Breast epithelium (tissue), 4 donors: Measurements from ENCODE around the gene SFXN1. TPM values are rescaled to one million over a fixed set of nuclear protein-coding genes. Genes with fewer than 3 reads are reported as not detected.

Source experiments
- DNase-seq, 2 donors: peaks; one replicate each; pipeline ENCODE4 v3.0.0-alpha.2; 2019; ENCODE audit warnings: low spot score in 2 of 2
- H3K27ac ChIP-seq, 2 donors: fragments of 200-600 bp; sonication (generic) in 1 of 2; one replicate each; pipeline ENCODE4 v1.5.1; 2016 to 2019; ENCODE audit warnings: mild to moderate bottlenecking in 1 of 2
- H3K27me3 ChIP-seq, 2 donors: fragments of 200-600 bp; sonication (generic) in 1 of 2; one replicate each; pipeline versions ENCODE4 v1.5.1 to v1.6.0; 2017 to 2019; ENCODE audit warnings: control low read depth in 1 of 2, mild to moderate bottlenecking in 1 of 2
- H3K36me3 ChIP-seq: fragments of 200-600 bp; one replicate; pipeline ENCODE4 v1.5.1; 2019
- H3K4me1 ChIP-seq, 2 donors: fragments of 200-600 bp; sonication (generic); one replicate each; pipeline ENCODE4 v1.5.1; 2016 to 2019; ENCODE audit warnings: control low read depth in 1 of 2
- H3K4me3 ChIP-seq, 3 donors: fragments of 200-600 bp; sonication (generic); 1 replicate in 2 of 3; 2 replicates in 1 of 3; pipeline ENCODE4 v1.5.1; 2016 to 2019; ENCODE audit warnings: mild to moderate bottlenecking in 3 of 3, moderate library complexity in 2 of 3
- H3K9me3 ChIP-seq, 2 donors: fragments of 200-600 bp; sonication (generic) in 1 of 2; one replicate each; pipeline ENCODE4 v1.5.1; 2016 to 2019; ENCODE audit warnings: control low read depth in 1 of 2
- POLR2A ChIP-seq: fragments of 450-650 bp; IDR thresholded peaks from one replicate; pipeline ENCODE4 v1.6.1; 2016; ENCODE audit warnings: antibody characterized with exemption, mild to moderate bottlenecking, moderate library complexity
- POLR2AphosphoS5 ChIP-seq, 3 donors: sonication (generic); formaldehyde crosslinking; IDR thresholded peaks; one replicate each; pipeline ENCODE4 v1.6.1; 2017; ENCODE audit warnings: antibody characterized with exemption in 3 of 3
- intact Hi-C: fragments of 100-400 bp; cut with DNase I; formaldehyde crosslinking; loops from one replicate; pipeline ENCODE4 v1.15.1; 2023; ENCODE audit warnings: low total_unique reads
- total RNA-seq, 3 donors: library from RNA; depleted of rRNA; stranded (reverse); fragments of >200 nt; gene quantifications; one replicate each; pipeline ENCODE4 v1.1.0, GENCODE V29; 2016
- TF ChIP-seq, protein P1 (sequence below), 3 donors: fragments of 450-650 bp; IDR thresholded peaks; one replicate each; pipeline ENCODE4 v1.5.1; 2016 to 2017; ENCODE audit warnings: antibody characterized with exemption in 3 of 3, mild to moderate bottlenecking in 3 of 3, moderate library complexity in 3 of 3

The SFXN1 gene
- total RNA-seq, 3 donors from 2014 or later = 16.6 to 30.5 (median 20.9) TPM

DNA sequence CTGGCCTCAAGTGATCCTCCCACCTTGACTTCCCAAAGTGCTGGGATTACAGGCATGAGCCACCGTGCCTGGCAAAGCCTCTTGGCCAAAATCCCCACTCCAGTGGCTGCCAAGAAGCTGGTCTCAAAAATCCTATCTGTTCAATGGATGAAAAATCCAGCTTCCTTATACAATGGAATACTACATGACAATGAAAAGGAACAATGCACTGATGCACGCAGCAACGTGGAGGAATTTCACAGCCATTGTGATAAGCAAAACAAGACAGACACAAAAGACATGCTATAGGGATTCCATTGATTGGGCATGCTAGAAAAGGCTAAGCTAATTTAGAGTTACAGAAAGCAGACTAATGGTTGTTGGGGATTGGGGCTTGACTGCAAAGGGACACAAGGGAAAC, 13.1 kb upstream of the SFXN1 start:
- Histone ChIP-seq H3K4me3 (no peak overlapping the region), H3K27ac (no peak overlapping the region), H3K9me3 (no peaks in the 10 kb centered on the region), H3K36me3 (no peaks in the 10 kb centered on the region), H3K27me3 (no peaks in the 10 kb centered on the region), H3K4me1 (peaks cover 0 to 6% of the 10 kb centered on the region in 2 donors)
- intact Hi-C loops = no loop called here
- TF ChIP-seq POLR2AphosphoS5 (IDR thresholded peaks at IDR 0.05) = no peak
- TF ChIP-seq, protein P1, sequence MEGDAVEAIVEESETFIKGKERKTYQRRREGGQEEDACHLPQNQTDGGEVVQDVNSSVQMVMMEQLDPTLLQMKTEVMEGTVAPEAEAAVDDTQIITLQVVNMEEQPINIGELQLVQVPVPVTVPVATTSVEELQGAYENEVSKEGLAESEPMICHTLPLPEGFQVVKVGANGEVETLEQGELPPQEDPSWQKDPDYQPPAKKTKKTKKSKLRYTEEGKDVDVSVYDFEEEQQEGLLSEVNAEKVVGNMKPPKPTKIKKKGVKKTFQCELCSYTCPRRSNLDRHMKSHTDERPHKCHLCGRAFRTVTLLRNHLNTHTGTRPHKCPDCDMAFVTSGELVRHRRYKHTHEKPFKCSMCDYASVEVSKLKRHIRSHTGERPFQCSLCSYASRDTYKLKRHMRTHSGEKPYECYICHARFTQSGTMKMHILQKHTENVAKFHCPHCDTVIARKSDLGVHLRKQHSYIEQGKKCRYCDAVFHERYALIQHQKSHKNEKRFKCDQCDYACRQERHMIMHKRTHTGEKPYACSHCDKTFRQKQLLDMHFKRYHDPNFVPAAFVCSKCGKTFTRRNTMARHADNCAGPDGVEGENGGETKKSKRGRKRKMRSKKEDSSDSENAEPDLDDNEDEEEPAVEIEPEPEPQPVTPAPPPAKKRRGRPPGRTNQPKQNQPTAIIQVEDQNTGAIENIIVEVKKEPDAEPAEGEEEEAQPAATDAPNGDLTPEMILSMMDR (IDR thresholded peaks at IDR 0.05) = no peak
- no peak for TF ChIP-seq POLR2A
- no peak for DNase-seq

DNA sequence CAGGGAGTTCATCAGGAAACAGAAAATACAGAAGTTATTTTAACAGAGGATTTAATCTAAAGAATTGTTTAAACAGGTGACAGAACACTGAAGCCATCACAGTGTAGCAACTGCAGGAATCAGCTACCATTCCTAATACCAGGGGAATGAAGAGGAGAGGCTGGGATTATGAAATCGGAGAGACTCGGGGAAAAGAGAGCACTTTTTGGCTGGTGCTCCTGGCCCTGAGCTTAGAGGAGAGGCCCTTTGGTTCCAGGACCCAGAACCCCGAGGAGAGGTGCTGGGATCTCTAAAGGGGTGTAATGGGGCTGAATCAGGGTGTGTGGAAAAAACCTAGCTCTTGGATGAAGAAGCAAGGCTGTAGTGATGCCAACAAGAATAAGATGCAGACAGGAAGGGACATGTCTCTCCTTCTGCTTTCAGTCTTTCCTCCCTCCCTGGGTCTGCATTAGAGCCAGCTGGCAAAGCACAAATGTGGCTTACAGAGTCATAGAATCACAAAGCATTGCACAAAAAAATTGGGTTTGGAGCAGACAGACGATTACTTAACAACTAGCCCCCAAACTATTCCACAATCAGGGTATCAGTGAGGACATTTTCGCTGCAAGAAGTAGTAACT, 11.6 kb upstream of the SFXN1 start:
- TF ChIP-seq POLR2A = no peak
- peak in 1 of 3 donors; percentile 20 for TF ChIP-seq POLR2AphosphoS5 (IDR thresholded peaks at IDR 0.05)
- TF ChIP-seq, protein P1 (IDR thresholded peaks at IDR 0.05) = no peak
- H3K4me3 ChIP-seq = peak overlapping the region in 1 of 3 donors; percentile 7
- no peaks in the 10 kb centered on the region for H3K36me3 ChIP-seq
- intact Hi-C loops = no loop called here
- H3K27me3 ChIP-seq = no peaks in the 10 kb centered on the region
- H3K27ac ChIP-seq = peak overlapping the region in 1 of 2 donors; percentile 61
- H3K9me3 ChIP-seq = no peaks in the 10 kb centered on the region
- DNase-seq = peak in 1 of 2 donors; percentile 73
- peaks cover 0 to 6% of the 10 kb centered on the region in 2 donors for H3K4me1 ChIP-seq

DNA sequence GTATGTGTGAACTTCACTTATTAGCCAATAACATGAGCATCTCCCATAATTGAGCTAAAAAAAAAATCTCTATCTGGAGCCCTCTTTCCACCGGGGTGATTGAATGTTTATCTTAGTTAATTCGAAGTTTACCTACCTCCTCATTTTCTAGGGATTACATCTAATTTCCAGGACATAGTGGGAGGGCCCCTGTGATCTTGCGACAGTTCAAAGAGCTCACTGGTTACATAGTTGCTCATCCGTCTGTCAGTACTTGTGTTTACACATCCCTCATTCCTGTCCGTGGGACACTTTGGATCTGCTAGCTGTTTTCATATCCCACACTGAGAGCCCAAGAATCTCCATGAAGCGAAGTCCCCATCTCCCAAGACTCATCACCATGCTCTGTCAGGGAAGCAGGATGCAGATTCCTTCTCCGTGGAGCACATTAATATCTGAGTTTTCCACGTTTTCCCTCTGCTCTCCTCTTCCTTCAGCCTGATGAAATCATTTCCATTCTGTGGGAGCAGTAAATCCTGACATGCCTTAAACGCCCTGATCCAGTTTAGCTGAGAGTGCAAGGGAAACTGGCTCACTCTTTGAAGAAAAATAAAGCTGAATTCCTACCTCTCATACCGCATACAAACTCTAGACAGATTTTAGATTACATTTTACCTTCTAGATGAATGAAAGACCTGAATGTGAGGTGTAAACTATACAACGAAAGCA, 10.2 kb upstream of the SFXN1 start:
- Histone ChIP-seq H3K4me3 (no peak overlapping the region), H3K27ac (no peak overlapping the region), H3K36me3 (no peaks in the 10 kb centered on the region), H3K4me1 (peaks cover 0 to 6% of the 10 kb centered on the region in 2 donors), H3K27me3 (no peaks in the 10 kb centered on the region), H3K9me3 (no peaks in the 10 kb centered on the region)
- TF ChIP-seq, protein P1 (IDR thresholded peaks at IDR 0.05) = no peak
- TF ChIP-seq POLR2AphosphoS5 (IDR thresholded peaks at IDR 0.05) (no peak), POLR2A (no peak)
- DNase-seq = no peak
- intact Hi-C loops = no loop called here

DNA sequence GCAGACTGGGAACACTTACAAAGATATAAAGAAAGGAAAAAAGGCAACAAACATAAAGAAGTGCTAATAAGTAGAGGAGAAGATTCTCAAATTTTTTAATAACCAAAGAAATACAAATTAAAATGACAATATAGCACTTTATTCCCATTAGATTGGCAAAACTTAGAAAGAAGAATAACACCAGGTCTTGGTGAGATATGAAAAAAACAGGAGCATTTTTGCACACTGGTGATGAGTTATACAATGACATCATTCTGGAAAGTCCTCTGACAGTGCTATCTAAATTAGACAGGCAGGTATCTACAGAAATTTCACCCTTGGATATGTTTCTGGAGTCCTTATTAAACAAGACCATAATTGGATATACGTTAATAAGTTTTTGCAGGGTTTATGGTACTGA, 9.5 kb upstream of the SFXN1 start:
- Histone ChIP-seq H3K27me3 (no peaks in the 10 kb centered on the region), H3K27ac (no peak overlapping the region), H3K9me3 (no peaks in the 10 kb centered on the region), H3K4me3 (no peak overlapping the region), H3K36me3 (no peaks in the 10 kb centered on the region), H3K4me1 (peaks cover 0 to 6% of the 10 kb centered on the region in 2 donors)
- intact Hi-C loops = no loop called here
- DNase-seq = no peak
- TF ChIP-seq, protein P1 (IDR thresholded peaks at IDR 0.05) = no peak
- TF ChIP-seq POLR2A = no peak

- no peak overlapping the region for H3K27ac ChIP-seq
- no peak overlapping the region for H3K4me3 ChIP-seq
- H3K27me3 ChIP-seq = no peaks in the 10 kb centered on the region
- no peak for DNase-seq
- TF ChIP-seq POLR2AphosphoS5 (IDR thresholded peaks at IDR 0.05) = no peak
- no peak for TF ChIP-seq POLR2A
- TF ChIP-seq, protein P1 (IDR thresholded peaks at IDR 0.05) = no peak
- H3K4me1 ChIP-seq = peaks cover 0 to 6% of the 10 kb centered on the region in 2 donors
- no peaks in the 10 kb centered on the region for H3K36me3 ChIP-seq
- intact Hi-C loops = no loop called here
- no peaks in the 10 kb centered on the region for H3K9me3 ChIP-seq
Observed at GRCh38 chr5:175469916-175470315, 8.4 kb upstream of the SFXN1 start.
